OCI-LY7 (cell line): ENCODE data around the gene HMMR. TPM values are rescaled to one million over a fixed set of nuclear protein-coding genes. Genes with fewer than 3 reads are reported as not detected.

Experiments used
- BruUV-seq: library from RNA; stranded (reverse); fragments of 400-500 nt; replicated peaks from 2 replicates; lab custom pipeline; 2021; lab: Mats Ljungman, UMichigan
- CTCF ChIA-PET: fragments of 300-600 bp; sonication (Branson Sonifier 250); formaldehyde crosslinking; loops from one replicate; lab custom pipeline; 2022; ENCODE audit warnings: antibody characterized with exemption; ENCODE audit not compliant: unreplicated experiment; lab: Charles Lee
- POLR2A ChIA-PET: fragments of 300-600 bp; sonication (Branson Sonifier 250); formaldehyde crosslinking; loops from one replicate; lab custom pipeline; 2022; ENCODE audit warnings: antibody characterized with exemption; lab: Charles Lee
- DNase-seq: peaks from one replicate; pipeline ENCODE4 v3.0.0-alpha.2; 2015; ENCODE audit warnings: low spot score
- H2AFZ ChIP-seq: fragments of 200-600 bp; sonication (generic), shearing (Covaris generic); 2 replicates; pipeline ENCODE4 v1.6.1; 2014; ENCODE audit warnings: mild to moderate bottlenecking, antibody characterized with exemption, low read length, moderate library complexity
- H3K27ac ChIP-seq: fragments of 200-600 bp; sonication (generic); 2 replicates; pipeline ENCODE4 v1.5.1; 2014; ENCODE audit warnings: mixed run types, low read depth, mild to moderate bottlenecking, moderate library complexity, low read length, inconsistent platforms; ENCODE audit not compliant: poor library complexity, severe bottlenecking
- H3K36me3 ChIP-seq: fragments of 200-600 bp; sonication (generic); 2 replicates; pipeline ENCODE4 v1.6.1; 2014; ENCODE audit warnings: mild to moderate bottlenecking, antibody characterized with exemption, low read length, moderate library complexity, mixed read lengths; ENCODE audit not compliant: insufficient read depth
- H3K4me1 ChIP-seq: fragments of 200-600 bp; sonication (generic); 2 replicates; pipeline ENCODE4 v1.5.1; 2014; ENCODE audit warnings: mild to moderate bottlenecking, low read length; ENCODE audit not compliant: insufficient read depth, poor library complexity, severe bottlenecking
- H3K4me2 ChIP-seq: fragments of 200-600 bp; sonication (generic); 2 replicates; pipeline ENCODE4 v1.6.1; 2014; ENCODE audit warnings: mild to moderate bottlenecking, low read length
- H3K4me3 ChIP-seq: fragments of 200-600 bp; sonication (generic); 2 replicates; pipeline ENCODE4 v1.5.1; 2014; ENCODE audit warnings: mild to moderate bottlenecking, low read depth, low read length; ENCODE audit not compliant: poor library complexity, severe bottlenecking
- H3K79me2 ChIP-seq: fragments of 200-600 bp; sonication (generic); 2 replicates; pipeline ENCODE4 v1.6.1; 2016; ENCODE audit warnings: low read depth, mild to moderate bottlenecking, low read length, moderate library complexity, mixed read lengths; ENCODE audit not compliant: insufficient read depth
- H3K9me2 ChIP-seq: fragments of 200-600 bp; sonication (generic); 2 replicates; pipeline ENCODE4 v1.6.1; 2016; ENCODE audit warnings: mild to moderate bottlenecking, low read length, mixed read lengths; ENCODE audit not compliant: insufficient read depth
- H3K9me3 ChIP-seq: fragments of 200-600 bp; sonication (generic); 2 replicates; pipeline ENCODE4 v1.6.1; 2014; ENCODE audit warnings: mild to moderate bottlenecking, mixed run types, low read length, mixed read lengths
- H4K20me1 ChIP-seq: fragments of 200-600 bp; sonication (generic); 2 replicates; pipeline ENCODE4 v1.6.1; 2014; ENCODE audit warnings: mild to moderate bottlenecking, antibody characterized with exemption, low read length, moderate library complexity, mixed read lengths; ENCODE audit not compliant: insufficient read depth
- EZH2phosphoT487 ChIP-seq: fragments of 200-600 bp; sonication (generic); IDR thresholded peaks from 2 replicates; pipeline ENCODE4 v1.6.1; 2018; ENCODE audit warnings: low read depth, borderline replicate concordance, mild to moderate bottlenecking, mixed run types, antibody characterized with exemption, low read length, moderate library complexity, mixed read lengths
- intact Hi-C: fragments of 100-400 bp; cut with micrococcal nuclease; formaldehyde crosslinking; loops from one replicate; pipeline ENCODE4 v1.10.0; 2022; ENCODE audit not compliant: unreplicated experiment
- total RNA-seq, 2 experiments: library from RNA; depleted of rRNA in 1 of 2; stranded (reverse); fragments of >200 nt in 1 of 2; shearing (Covaris generic) in 1 of 2; gene quantifications; 2 replicates each; pipeline ENCODE4 v1.2.3, GENCODE V29; 2014 to 2022
- TF ChIP-seq, protein P1 (sequence below): fragments of 200-600 bp; sonication (generic); conservative IDR thresholded peaks from 2 replicates; pipeline ENCODE4 v1.5.1; 2014; ENCODE audit warnings: mild to moderate bottlenecking, antibody characterized with exemption, low read length, moderate library complexity, mixed read lengths

Gene HMMR
- total RNA-seq, 2 experiments from 2014 or later, result 44.1 to 107 TPM

DNA sequence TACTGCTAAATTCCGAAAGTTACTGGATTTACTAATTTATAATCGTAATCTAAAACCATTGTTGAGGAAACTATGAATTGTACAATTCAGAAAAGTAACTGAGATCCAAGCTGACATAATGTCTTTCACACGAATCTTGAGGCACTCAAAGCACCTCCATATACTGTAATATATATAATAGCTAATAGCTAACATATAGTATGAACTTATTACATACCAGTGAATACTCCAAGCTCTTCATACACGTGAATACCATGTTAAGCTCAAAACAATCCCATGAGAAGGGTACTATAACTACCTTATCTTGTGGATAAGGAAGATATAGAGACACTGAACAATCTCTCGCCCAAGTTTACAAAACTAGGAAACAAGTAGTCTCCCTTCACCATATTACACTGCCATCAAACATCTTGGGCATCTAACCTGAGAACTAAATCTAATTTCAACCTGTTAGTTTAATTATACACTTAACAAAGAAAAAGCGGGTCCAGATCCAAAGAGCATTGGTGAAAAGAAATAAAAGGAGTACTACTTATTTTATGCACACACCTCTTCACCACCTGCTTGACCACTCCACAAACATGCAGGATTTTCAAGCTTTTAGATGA lies 1.6 kb upstream of the HMMR start:
- peaks cover 71% of the 10 kb centered on the region for H3K79me2 ChIP-seq
- H2AFZ ChIP-seq, result peak overlapping the region; percentile 56; the same call in 1 of the 2 replicates
- intact Hi-C loops, result no loop called here
- no peaks in the 10 kb centered on the region for H3K9me3 ChIP-seq
- H3K27ac ChIP-seq, result peak overlapping the region; percentile 92
- TF ChIP-seq, protein P1, sequence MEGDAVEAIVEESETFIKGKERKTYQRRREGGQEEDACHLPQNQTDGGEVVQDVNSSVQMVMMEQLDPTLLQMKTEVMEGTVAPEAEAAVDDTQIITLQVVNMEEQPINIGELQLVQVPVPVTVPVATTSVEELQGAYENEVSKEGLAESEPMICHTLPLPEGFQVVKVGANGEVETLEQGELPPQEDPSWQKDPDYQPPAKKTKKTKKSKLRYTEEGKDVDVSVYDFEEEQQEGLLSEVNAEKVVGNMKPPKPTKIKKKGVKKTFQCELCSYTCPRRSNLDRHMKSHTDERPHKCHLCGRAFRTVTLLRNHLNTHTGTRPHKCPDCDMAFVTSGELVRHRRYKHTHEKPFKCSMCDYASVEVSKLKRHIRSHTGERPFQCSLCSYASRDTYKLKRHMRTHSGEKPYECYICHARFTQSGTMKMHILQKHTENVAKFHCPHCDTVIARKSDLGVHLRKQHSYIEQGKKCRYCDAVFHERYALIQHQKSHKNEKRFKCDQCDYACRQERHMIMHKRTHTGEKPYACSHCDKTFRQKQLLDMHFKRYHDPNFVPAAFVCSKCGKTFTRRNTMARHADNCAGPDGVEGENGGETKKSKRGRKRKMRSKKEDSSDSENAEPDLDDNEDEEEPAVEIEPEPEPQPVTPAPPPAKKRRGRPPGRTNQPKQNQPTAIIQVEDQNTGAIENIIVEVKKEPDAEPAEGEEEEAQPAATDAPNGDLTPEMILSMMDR, result no peak
- TF ChIP-seq EZH2phosphoT487, result no peak
- H3K36me3 ChIP-seq, result peaks cover 56% of the 10 kb centered on the region
- ChIA-PET POLR2A (interaction anchor here (0.6 to 9.6 kb wide), 17 partner anchors 8 to 123 kb away, joined by 3 to 197 read pairs (median 4); partner anchors contain the start of genes CCNG1 and MAT2B), CTCF (interaction anchor here (1.0 to 1.1 kb wide), 3 partner anchors 17 to 47 kb away, joined by 3 to 5 read pairs (median 5); partner anchors contain the start of gene MAT2B)
- H4K20me1 ChIP-seq, result no peaks in the 10 kb centered on the region
- peak overlapping the region; percentile 77 for H3K4me2 ChIP-seq
- no TSS peak for BruUV-seq
- peak overlapping the region; percentile 90 for H3K4me3 ChIP-seq
- peak; percentile 19 for DNase-seq
- no peaks in the 10 kb centered on the region for H3K9me2 ChIP-seq
- peaks cover 43% of the 10 kb centered on the region for H3K4me1 ChIP-seq

DNA sequence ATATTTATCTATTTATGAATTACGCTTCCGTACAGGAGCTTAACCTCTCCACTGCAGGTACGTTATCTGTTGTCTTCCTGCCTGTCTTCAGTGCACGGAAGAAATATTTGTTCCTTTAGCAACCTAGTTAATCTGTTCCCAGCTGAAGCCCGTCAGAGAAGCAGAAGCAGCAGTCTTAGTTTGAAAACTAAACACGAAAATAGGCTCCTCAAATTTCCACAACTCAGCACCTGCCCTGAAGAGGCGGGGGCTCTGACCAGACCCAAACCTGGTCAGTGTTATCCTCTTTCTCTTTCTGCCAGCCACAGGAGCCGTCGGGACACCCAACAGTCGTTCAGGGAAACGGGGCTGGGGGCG lies 992 bp upstream of the HMMR start:
- Histone ChIP-seq H3K4me2 (peak overlapping the region; percentile 77), H2AFZ (peak overlapping the region; percentile 56; the same call in 1 of the 2 replicates), H4K20me1 (no peaks in the 10 kb centered on the region), H3K4me3 (peak overlapping the region; percentile 90), H3K9me2 (no peaks in the 10 kb centered on the region), H3K79me2 (peaks cover 77% of the 10 kb centered on the region), H3K27ac (peak overlapping the region; percentile 92), H3K36me3 (peaks cover 58% of the 10 kb centered on the region), H3K9me3 (no peaks in the 10 kb centered on the region), H3K4me1 (peaks cover 43% of the 10 kb centered on the region)
- DNase-seq, result no peak
- TSS peak; percentile 77 for BruUV-seq
- ChIA-PET POLR2A (interaction anchor here (1.0 to 9.6 kb wide), 11 partner anchors 8 to 49 kb away, joined by 3 to 197 read pairs (median 6); partner anchors contain the start of genes CCNG1 and MAT2B), CTCF (interaction anchor here (1.0 to 1.1 kb wide), 2 partner anchors 17 to 46 kb away, joined by 3 to 5 read pairs; partner anchors contain the start of gene MAT2B)
- TF ChIP-seq, protein P1, result no peak
- no peak for TF ChIP-seq EZH2phosphoT487
- intact Hi-C loops, result no loop called here
